ENCODE data around the gene PTPN4.

The PTPN4 gene

DNA sequence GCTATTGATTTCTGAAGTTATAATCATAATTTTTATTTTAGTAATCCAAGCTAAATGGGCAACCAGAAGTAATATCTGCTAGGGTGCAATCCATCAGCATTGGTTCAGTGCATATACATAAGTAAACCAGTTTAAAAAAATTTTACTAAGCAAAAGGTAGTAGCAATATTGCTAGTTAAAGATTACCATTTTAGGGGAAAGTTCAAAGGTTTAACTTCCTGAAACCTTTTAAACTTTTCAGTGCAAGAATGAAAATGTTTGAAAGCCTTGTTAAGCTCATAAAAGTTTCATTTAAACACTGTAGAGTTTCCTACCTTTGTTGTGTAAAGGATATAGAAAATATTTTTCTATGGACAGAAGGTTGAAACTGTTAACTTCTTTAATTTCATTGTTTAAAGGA is 222.2 kb downstream of the PTPN4 start:
- no peak overlapping the region for H2AFZ ChIP-seq (ENCODE audit: low read length)
- TF ChIP-seq EZH2phosphoT487 (IDR thresholded peaks at IDR 0.05; ENCODE audit: borderline replicate concordance) (no peak), CTCF (conservative IDR thresholded peaks at IDR 0.05; ENCODE audit: low read length) (no peak)
- H3K4me2 ChIP-seq (ENCODE audit: low read depth, low read length, poor library complexity, severe bottlenecking), result no peak overlapping the region
- H3K9me3 ChIP-seq (ENCODE audit: insufficient read depth, low read depth, low read length), result no peaks in the 10 kb centered on the region
- H3K36me3 ChIP-seq (ENCODE audit: insufficient read depth, low read length), result peaks cover 7% of the 10 kb centered on the region; the same call in 1 of the 2 replicates
- no peak overlapping the region for H3K4me3 ChIP-seq (ENCODE audit: low read length, poor library complexity, severe bottlenecking)
- H3K9ac ChIP-seq (ENCODE audit: low read depth, low read length, poor library complexity, severe bottlenecking), result no peak overlapping the region
- H3K4me1 ChIP-seq (ENCODE audit: insufficient read depth, low read length, poor library complexity, severe bottlenecking), result no peaks in the 10 kb centered on the region
- H3K27me3 ChIP-seq (ENCODE audit: insufficient read depth, low read length, poor library complexity, severe bottlenecking), result no peaks in the 10 kb centered on the region
- H3F3A ChIP-seq (ENCODE audit: low read depth), result no peaks in the 10 kb centered on the region
- H3K79me2 ChIP-seq (ENCODE audit: insufficient read depth, low read length), result no peaks in the 10 kb centered on the region
- H4K20me1 ChIP-seq (ENCODE audit: insufficient read depth, low read length, poor library complexity, severe bottlenecking), result no peaks in the 10 kb centered on the region
- H3K9me2 ChIP-seq (replicated peaks; ENCODE audit: low read depth, low read length), result no peaks in the 10 kb centered on the region

GRCh38 chr2:119982506-119982905 is 222.8 kb downstream of the PTPN4 start:
- Histone ChIP-seq H2AFZ (ENCODE audit: low read length) (no peak overlapping the region), H3K9me2 (replicated peaks; ENCODE audit: low read depth, low read length) (no peaks in the 10 kb centered on the region), H3K79me2 (ENCODE audit: insufficient read depth, low read length) (no peaks in the 10 kb centered on the region), H3K4me3 (ENCODE audit: low read length, poor library complexity, severe bottlenecking) (no peak overlapping the region), H3K27me3 (ENCODE audit: insufficient read depth, low read length, poor library complexity, severe bottlenecking) (no peaks in the 10 kb centered on the region), H3K36me3 (ENCODE audit: insufficient read depth, low read length) (peaks cover 6% of the 10 kb centered on the region; the same call in 1 of the 2 replicates), H3K4me1 (ENCODE audit: insufficient read depth, low read length, poor library complexity, severe bottlenecking) (no peaks in the 10 kb centered on the region), H3K4me2 (ENCODE audit: low read depth, low read length, poor library complexity, severe bottlenecking) (no peak overlapping the region), H3F3A (ENCODE audit: low read depth) (no peaks in the 10 kb centered on the region), H4K20me1 (ENCODE audit: insufficient read depth, low read length, poor library complexity, severe bottlenecking) (no peaks in the 10 kb centered on the region), H3K9ac (ENCODE audit: low read depth, low read length, poor library complexity, severe bottlenecking) (no peak overlapping the region), H3K9me3 (ENCODE audit: insufficient read depth, low read depth, low read length) (no peaks in the 10 kb centered on the region)
- TF ChIP-seq EZH2phosphoT487 (IDR thresholded peaks at IDR 0.05; ENCODE audit: borderline replicate concordance) (no peak), CTCF (conservative IDR thresholded peaks at IDR 0.05; ENCODE audit: low read length) (no peak)

DNA sequence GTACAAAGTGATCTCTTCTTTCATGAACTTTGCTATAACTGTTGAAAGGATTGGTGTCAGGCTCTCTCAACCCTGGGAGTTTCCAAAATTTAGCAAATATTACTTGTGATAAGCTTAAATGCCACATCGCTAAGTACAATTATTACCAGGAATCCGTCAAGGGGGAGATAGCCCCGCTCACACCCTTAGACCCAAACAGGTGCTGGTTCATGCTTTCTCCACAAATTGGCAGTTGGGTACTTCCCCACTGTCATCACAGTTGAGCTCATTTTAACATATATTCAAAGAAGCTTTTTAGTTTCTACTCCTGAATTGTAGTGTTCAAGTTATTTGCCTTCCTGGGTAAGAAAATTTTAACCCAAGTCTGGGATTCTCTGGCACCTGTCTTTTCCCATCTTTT is 223.4 kb downstream of the PTPN4 start:
- Histone ChIP-seq H4K20me1 (ENCODE audit: insufficient read depth, low read length, poor library complexity, severe bottlenecking) (no peaks in the 10 kb centered on the region), H3K9ac (ENCODE audit: low read depth, low read length, poor library complexity, severe bottlenecking) (no peak overlapping the region), H3K4me2 (ENCODE audit: low read depth, low read length, poor library complexity, severe bottlenecking) (no peak overlapping the region), H3K36me3 (ENCODE audit: insufficient read depth, low read length) (no peaks in the 10 kb centered on the region), H3F3A (ENCODE audit: low read depth) (no peaks in the 10 kb centered on the region), H3K4me3 (ENCODE audit: low read length, poor library complexity, severe bottlenecking) (no peak overlapping the region), H3K9me2 (replicated peaks; ENCODE audit: low read depth, low read length) (no peaks in the 10 kb centered on the region), H3K79me2 (ENCODE audit: insufficient read depth, low read length) (no peaks in the 10 kb centered on the region), H3K9me3 (ENCODE audit: insufficient read depth, low read depth, low read length) (no peaks in the 10 kb centered on the region), H2AFZ (ENCODE audit: low read length) (no peak overlapping the region), H3K4me1 (ENCODE audit: insufficient read depth, low read length, poor library complexity, severe bottlenecking) (no peaks in the 10 kb centered on the region), H3K27me3 (ENCODE audit: insufficient read depth, low read length, poor library complexity, severe bottlenecking) (no peaks in the 10 kb centered on the region)
- TF ChIP-seq EZH2phosphoT487 (IDR thresholded peaks at IDR 0.05; ENCODE audit: borderline replicate concordance), result no peak
- no peak for TF ChIP-seq CTCF (conservative IDR thresholded peaks at IDR 0.05; ENCODE audit: low read length)

Data from Loucy (cell line).